Measurements from ENCODE around the gene ZBTB7A. TPM values are rescaled to one million over a fixed set of nuclear protein-coding genes. Genes with fewer than 3 reads are reported as not detected.

Gene ZBTB7A
- total RNA-seq, 1 experiment from 2014 or later: 27.9 TPM

DNA sequence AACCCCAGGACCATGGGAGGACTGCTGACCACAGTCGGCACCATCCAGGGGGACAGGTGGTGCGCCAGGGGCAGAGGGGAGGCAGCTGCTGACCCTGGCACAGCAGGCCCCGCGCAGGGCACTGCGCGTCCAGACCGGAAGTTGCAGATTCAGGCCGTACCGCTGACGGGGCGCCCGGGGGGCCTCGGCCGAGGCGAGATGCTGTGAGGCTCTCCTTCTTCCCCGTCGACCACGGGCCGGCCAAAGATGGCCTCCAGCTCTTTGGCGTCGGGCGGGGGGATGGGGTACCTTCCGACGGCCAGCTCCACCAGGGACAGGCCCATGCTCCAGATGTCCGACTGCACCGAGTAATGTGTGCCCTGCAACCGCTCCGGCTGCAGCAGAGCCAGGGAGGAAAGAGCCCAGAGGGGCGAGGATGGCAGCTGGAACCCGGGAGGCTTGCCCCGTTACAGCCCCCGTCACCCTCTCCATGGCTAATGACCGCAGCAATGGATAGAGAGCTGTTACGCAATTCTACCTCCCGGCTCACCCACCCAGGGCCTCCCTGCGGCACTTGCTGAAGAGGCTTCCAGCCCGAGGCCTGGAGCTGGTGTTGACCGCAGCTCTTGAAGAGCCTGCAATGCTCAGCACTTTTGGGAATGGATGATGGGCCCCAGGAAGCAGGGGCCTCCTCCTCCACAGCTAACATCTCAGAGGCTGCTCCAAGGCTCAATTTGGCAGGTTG lies 32.5 kb upstream of the ZBTB7A start:
- ChIA-PET POLR2A (interaction anchor here (0.6 kb wide), 1 partner anchor 102 kb away, joined by 4 read pairs; no protein-coding TSS in a partner anchor), CTCF (interaction anchor here (2.7 kb wide), 1 partner anchor 41 kb away, joined by 10 read pairs; no protein-coding TSS in a partner anchor)
- Mint-ChIP-seq H3K36me3 (peaks cover 30% of the 10 kb centered on the region), H3K27me3 (ENCODE audit: low read depth) (no peaks in the 10 kb centered on the region), H3K4me1 (no peaks in the 10 kb centered on the region), H3K9me3 (no peaks in the 10 kb centered on the region), H3K4me3 (no peak overlapping the region), H3K27ac (no peak overlapping the region)
- no peak for ATAC-seq
- TF ChIP-seq CBFB (CRISPR knock-in tag; IDR thresholded peaks at IDR 0.05; ENCODE audit: low read depth): no peak
- TF ChIP-seq, protein P1, sequence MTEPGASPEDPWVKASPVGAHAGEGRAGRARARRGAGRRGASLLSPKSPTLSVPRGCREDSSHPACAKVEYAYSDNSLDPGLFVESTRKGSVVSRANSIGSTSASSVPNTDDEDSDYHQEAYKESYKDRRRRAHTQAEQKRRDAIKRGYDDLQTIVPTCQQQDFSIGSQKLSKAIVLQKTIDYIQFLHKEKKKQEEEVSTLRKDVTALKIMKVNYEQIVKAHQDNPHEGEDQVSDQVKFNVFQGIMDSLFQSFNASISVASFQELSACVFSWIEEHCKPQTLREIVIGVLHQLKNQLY (CRISPR knock-in tag; IDR thresholded peaks at IDR 0.05): no peak
- TF ChIP-seq ZNF423 (CRISPR knock-in tag; IDR thresholded peaks at IDR 0.05): no peak
- TF ChIP-seq NR1H2 (CRISPR knock-in tag; IDR thresholded peaks at IDR 0.05): no peak
- TF ChIP-seq TCF7 (CRISPR knock-in tag; IDR thresholded peaks at IDR 0.05; ENCODE audit: low read depth): no peak
- TF ChIP-seq HMGA2 (CRISPR knock-in tag; IDR thresholded peaks at IDR 0.05): no peak
- TF ChIP-seq ETV6 (CRISPR knock-in tag; IDR thresholded peaks at IDR 0.05): no peak
- no peak for TF ChIP-seq PRRX2 (CRISPR knock-in tag; IDR thresholded peaks at IDR 0.05)
- no peak for TF ChIP-seq ZNF219 (CRISPR knock-in tag; IDR thresholded peaks at IDR 0.05; ENCODE audit: borderline replicate concordance)
- TF ChIP-seq MXD4 (CRISPR knock-in tag; IDR thresholded peaks at IDR 0.05; ENCODE audit: borderline replicate concordance): no peak
- TF ChIP-seq, protein P2, sequence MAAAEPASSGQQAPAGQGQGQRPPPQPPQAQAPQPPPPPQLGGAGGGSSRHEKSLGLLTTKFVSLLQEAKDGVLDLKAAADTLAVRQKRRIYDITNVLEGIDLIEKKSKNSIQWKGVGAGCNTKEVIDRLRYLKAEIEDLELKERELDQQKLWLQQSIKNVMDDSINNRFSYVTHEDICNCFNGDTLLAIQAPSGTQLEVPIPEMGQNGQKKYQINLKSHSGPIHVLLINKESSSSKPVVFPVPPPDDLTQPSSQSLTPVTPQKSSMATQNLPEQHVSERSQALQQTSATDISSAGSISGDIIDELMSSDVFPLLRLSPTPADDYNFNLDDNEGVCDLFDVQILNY (CRISPR knock-in tag; IDR thresholded peaks at IDR 0.05): no peak
- TF ChIP-seq GTF2I (CRISPR knock-in tag; conservative IDR thresholded peaks at IDR 0.05): no peak
- TF ChIP-seq, protein P3, sequence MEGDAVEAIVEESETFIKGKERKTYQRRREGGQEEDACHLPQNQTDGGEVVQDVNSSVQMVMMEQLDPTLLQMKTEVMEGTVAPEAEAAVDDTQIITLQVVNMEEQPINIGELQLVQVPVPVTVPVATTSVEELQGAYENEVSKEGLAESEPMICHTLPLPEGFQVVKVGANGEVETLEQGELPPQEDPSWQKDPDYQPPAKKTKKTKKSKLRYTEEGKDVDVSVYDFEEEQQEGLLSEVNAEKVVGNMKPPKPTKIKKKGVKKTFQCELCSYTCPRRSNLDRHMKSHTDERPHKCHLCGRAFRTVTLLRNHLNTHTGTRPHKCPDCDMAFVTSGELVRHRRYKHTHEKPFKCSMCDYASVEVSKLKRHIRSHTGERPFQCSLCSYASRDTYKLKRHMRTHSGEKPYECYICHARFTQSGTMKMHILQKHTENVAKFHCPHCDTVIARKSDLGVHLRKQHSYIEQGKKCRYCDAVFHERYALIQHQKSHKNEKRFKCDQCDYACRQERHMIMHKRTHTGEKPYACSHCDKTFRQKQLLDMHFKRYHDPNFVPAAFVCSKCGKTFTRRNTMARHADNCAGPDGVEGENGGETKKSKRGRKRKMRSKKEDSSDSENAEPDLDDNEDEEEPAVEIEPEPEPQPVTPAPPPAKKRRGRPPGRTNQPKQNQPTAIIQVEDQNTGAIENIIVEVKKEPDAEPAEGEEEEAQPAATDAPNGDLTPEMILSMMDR (IDR thresholded peaks at IDR 0.05): no peak
- no peak for TF ChIP-seq SMAD4 (CRISPR knock-in tag; IDR thresholded peaks at IDR 0.05)
- TF ChIP-seq, protein P4, sequence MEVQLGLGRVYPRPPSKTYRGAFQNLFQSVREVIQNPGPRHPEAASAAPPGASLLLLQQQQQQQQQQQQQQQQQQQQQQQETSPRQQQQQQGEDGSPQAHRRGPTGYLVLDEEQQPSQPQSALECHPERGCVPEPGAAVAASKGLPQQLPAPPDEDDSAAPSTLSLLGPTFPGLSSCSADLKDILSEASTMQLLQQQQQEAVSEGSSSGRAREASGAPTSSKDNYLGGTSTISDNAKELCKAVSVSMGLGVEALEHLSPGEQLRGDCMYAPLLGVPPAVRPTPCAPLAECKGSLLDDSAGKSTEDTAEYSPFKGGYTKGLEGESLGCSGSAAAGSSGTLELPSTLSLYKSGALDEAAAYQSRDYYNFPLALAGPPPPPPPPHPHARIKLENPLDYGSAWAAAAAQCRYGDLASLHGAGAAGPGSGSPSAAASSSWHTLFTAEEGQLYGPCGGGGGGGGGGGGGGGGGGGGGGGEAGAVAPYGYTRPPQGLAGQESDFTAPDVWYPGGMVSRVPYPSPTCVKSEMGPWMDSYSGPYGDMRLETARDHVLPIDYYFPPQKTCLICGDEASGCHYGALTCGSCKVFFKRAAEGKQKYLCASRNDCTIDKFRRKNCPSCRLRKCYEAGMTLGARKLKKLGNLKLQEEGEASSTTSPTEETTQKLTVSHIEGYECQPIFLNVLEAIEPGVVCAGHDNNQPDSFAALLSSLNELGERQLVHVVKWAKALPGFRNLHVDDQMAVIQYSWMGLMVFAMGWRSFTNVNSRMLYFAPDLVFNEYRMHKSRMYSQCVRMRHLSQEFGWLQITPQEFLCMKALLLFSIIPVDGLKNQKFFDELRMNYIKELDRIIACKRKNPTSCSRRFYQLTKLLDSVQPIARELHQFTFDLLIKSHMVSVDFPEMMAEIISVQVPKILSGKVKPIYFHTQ (CRISPR knock-in tag; IDR thresholded peaks at IDR 0.05): no peak
- no peak for DNase-seq (ENCODE audit: low spot score)

DNA sequence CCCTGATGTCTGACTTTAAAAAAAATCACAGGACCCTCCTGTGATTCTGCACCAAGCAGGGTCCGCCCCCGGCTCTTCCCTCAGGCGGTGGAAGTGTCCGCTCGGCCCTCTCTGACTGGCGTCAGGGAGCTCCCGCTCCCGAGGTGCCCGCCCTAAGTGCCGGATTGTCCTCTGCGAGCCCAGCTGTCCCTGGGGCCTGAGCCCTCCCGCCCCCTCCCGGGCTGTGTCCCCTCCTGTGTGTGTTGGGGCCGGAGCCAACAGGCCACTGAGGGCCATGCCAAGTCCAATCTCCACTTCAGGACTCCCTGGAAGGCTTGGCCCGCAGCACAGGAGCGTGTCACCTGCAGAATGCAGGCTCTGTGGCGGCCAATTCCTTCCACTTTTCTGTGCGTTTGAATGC lies 31.8 kb upstream of the ZBTB7A start:
- H3K36me3 Mint-ChIP-seq: peaks cover 30% of the 10 kb centered on the region
- no peaks in the 10 kb centered on the region for H3K9me3 Mint-ChIP-seq
- DNase-seq (ENCODE audit: low spot score): no peak
- TF ChIP-seq, protein P5, sequence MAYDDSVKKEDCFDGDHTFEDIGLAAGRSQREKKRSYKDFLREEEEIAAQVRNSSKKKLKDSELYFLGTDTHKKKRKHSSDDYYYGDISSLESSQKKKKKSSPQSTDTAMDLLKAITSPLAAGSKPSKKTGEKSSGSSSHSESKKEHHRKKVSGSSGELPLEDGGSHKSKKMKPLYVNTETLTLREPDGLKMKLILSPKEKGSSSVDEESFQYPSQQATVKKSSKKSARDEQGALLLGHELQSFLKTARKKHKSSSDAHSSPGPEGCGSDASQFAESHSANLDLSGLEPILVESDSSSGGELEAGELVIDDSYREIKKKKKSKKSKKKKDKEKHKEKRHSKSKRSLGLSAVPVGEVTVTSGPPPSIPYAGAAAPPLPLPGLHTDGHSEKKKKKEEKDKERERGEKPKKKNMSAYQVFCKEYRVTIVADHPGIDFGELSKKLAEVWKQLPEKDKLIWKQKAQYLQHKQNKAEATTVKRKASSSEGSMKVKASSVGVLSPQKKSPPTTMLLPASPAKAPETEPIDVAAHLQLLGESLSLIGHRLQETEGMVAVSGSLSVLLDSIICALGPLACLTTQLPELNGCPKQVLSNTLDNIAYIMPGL (CRISPR knock-in tag; IDR thresholded peaks at IDR 0.05): no peak
- TF ChIP-seq CREM (CRISPR knock-in tag; IDR thresholded peaks at IDR 0.05): no peak
- TF ChIP-seq, protein P6, sequence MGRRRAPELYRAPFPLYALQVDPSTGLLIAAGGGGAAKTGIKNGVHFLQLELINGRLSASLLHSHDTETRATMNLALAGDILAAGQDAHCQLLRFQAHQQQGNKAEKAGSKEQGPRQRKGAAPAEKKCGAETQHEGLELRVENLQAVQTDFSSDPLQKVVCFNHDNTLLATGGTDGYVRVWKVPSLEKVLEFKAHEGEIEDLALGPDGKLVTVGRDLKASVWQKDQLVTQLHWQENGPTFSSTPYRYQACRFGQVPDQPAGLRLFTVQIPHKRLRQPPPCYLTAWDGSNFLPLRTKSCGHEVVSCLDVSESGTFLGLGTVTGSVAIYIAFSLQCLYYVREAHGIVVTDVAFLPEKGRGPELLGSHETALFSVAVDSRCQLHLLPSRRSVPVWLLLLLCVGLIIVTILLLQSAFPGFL (CRISPR knock-in tag; IDR thresholded peaks at IDR 0.05; ENCODE audit: borderline replicate concordance): no peak
- TF ChIP-seq, protein P7, sequence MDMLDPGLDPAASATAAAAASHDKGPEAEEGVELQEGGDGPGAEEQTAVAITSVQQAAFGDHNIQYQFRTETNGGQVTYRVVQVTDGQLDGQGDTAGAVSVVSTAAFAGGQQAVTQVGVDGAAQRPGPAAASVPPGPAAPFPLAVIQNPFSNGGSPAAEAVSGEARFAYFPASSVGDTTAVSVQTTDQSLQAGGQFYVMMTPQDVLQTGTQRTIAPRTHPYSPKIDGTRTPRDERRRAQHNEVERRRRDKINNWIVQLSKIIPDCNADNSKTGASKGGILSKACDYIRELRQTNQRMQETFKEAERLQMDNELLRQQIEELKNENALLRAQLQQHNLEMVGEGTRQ (CRISPR knock-in tag; IDR thresholded peaks at IDR 0.05): no peak
- ChIA-PET POLR2A (interaction anchor here (0.6 kb wide), 1 partner anchor 101 kb away, joined by 4 read pairs; no protein-coding TSS in a partner anchor), CTCF (no interaction called here)
- ATAC-seq: no peak
- no peak overlapping the region for H3K27ac Mint-ChIP-seq
- no peak overlapping the region for H3K4me3 Mint-ChIP-seq
- H3K27me3 Mint-ChIP-seq (ENCODE audit: low read depth): no peaks in the 10 kb centered on the region
- no peaks in the 10 kb centered on the region for H3K4me1 Mint-ChIP-seq
